GM10847 (cell line): Measurements from ENCODE around the gene CCDC3.

Source experiments
- POLR2A ChIP-seq: IDR thresholded peaks from 2 replicates; pipeline ENCODE4 v1.6.1; 2011; ENCODE audit not compliant: insufficient read length; ENCODE audit errors: extremely low read depth

The CCDC3 gene

DNA sequence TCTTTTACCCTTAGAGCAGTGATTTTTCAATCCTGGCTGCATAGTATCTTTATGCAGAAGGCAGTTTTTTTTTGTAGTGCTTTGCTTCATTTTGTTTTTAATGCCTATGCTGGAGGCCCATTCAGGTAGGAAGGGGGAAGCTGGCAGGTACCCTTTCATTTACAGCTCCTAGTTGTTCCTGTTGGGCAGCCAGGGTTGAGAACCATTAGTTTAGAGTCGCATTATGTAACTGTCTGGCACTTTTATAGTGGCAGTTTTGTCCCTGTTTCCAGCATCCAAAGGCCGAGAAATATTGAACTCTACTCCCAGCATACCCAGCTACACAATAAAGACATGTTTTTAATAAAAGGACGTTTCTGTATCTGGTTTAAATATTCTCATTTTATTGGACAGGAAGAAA lies 110.6 kb downstream of the CCDC3 start:
- no peak for TF ChIP-seq POLR2A

DNA sequence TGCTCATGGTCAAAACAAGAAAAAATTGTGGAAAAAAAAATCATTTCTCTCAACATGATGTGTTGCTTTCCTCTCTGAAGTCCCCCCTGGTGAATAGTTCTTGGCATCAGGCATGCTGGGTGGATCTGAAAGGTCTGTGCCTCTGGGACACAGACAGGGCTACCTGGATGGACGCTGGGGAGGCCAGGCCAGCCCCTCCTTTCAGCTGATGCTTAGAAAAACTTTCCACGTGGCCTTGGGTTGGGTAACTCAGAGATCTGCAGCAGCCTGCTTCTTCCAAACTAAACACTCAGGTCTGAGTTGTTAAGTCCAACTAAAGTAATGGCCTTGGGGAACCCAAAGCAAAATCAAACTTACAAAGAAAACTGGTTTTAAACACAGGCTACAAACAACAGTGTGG lies 113.0 kb downstream of the CCDC3 start:
- TF ChIP-seq POLR2A = no peak

DNA sequence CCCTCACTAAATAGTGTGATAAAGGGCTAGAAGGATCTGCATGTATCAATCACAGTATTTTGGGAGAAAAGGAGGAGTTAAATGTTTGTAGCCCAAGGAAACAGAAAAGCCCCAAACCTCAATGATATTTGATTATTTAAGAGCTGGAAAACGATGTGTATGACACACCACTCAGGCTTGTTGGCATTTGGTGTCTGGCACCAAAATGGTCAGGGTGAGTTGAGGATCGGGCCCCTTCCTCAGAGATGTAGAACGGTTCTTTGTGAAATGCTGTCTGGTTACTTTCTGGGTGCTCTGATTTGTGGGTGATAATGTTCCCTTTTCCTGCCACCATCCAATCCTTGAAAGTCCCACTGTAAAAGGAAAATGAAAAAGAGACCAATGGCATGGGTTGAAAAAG lies 113.7 kb downstream of the CCDC3 start:
- no peak for TF ChIP-seq POLR2A

DNA sequence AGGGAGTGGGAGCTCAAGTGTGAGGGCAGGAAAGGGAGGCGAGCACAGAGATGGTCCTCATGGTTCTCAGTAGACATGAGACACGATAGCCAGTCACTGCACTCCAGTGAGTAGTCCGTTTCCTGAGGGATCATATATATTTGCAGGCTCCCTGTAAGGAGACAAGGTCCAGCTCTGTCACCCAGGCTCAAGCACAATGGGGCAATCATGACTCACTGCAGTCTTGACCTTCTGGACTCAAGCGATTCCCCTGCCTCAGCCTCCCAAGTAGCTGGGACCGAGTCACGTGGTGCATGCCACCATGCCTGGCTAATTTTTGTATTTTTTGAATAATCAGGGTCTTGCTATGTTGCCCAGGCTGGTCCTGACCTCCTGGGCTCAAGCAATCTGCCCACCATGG lies 116.7 kb downstream of the CCDC3 start:
- TF ChIP-seq POLR2A = no peak

DNA sequence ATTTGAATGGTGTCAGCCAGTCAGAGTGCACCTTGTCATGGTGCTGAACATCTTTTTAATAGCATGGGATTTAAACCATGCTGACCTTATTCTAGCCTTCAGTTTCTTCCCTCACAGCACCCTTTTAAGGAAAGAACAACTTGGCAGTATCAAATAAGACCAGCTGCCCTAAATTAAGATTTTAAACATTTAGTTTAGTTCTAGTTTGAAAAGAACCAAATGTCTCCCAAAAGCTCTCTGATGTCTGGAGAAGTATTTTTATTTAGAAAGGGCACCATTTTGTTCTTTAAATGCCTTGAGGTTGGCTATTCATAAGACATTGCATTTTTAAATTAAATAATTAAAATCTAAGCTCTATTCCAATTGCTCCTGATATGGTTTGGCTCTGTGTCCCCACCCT lies 121.1 kb downstream of the CCDC3 start:
- no peak for TF ChIP-seq POLR2A

DNA sequence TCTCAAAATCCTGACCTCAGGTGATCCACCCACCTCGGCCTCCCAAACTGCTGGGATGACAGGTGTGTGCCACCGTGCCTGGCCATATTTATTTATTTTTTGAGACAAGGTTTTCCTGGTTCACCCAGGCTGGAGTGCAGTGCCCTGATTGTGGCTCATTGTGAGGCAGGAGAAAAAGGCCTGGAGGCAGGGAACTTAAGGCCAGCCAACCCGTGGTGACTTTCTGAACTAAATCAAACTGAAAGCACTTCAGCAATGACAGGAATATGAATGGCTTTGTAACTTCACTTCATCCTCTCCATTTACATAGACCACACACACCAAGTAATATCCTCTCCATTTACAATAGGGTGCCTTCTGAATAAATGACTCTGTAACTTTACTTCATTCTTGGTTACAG lies 124.4 kb downstream of the CCDC3 start:
- no peak for TF ChIP-seq POLR2A

DNA sequence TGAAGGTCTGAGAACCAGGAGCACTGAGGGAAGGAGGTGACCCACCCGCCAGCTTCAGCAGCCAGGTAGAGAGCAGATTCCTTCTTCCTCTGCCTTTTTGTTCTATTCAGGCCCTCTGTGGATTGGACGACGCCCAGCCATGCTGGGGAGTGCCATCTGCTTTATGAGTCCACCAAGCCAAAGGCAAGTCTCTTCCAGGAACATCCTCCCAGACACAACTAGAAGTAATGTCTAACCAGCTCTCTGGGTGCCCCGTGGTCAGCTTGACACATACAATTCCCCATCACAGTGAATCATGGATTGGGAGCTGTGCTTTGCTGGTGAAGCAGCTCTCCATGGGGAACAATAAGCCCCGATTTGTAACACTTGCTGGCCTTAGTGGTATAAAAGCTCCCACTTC lies 125.2 kb downstream of the CCDC3 start:
- TF ChIP-seq POLR2A = no peak

DNA sequence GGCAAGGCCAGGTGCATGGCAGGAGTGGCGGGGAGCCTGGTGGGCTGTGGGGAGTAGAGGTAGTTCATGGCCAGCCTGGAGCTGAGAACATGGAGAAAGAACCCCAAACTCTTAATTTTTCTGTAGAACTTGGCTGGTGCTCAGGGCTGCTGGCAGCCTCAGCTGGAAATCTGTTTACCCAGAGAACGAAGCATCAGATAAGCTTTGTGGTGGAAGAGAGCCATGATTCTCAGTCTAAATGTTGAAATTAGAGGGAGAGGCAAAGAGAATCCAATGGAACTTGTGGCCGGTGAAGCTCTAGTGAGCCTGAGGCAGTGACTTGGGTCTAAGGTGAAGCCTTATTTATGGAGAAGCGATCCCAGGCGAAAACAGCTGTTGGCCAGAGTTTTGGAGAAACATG lies 126.4 kb downstream of the CCDC3 start:
- no peak for TF ChIP-seq POLR2A

DNA sequence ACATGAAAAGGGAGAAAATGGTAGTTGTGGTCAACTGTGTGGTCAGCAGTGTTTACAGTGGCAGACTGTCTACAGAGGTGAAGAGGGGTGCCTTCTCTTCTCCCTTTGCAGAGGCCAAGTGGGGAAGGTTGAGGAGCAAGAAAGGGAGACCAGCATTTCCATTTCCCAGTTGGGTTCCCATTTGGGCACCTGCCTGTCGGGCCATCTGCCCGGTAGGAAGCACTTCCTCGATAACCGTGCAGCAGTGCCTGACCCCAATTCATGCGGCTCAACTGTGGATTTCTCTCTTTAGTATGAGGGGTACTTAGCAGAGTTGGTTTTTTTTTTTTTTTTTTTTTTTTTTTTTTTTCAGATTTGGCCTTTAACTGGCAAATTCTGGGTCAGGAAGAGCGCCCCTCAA lies 127.0 kb downstream of the CCDC3 start:
- no peak for TF ChIP-seq POLR2A

DNA sequence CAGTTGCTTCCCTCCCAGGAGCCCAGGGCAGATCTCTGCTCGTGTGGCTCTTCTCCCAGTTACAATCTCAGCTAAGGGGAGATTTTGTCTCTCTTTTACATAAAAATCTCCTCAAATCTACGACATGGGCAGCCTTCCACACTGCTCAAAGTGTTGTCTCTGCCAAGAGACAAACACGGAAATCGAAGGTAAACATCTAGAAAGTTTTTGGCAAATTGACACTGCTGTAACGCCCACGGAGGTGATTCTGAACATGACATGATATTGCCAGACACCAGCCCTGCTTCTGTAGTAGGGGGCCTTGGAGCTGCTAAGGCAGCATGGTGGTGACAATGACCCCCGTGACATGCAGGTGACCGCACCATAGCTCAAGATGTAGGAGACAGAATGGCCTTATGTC lies 128.3 kb downstream of the CCDC3 start:
- no peak for TF ChIP-seq POLR2A

DNA sequence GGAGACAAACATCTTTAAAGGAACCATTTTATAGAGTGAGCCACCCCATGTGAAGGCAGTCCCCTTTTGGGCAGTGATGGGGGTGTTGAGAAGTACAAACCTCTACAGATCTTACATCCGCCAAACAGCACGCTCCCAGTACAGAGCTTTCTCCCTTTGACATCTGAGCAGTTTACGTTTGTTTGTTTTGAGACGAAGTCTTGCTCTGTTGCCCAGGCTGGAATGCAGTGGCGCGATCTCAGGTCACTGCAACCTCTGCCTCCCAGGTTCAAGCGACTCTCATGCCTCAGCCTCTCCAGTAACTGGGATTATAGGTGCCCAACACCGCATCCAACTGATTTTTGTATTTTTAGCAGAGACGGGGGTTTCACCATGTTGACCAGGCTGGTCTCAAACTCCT lies 128.9 kb downstream of the CCDC3 start:
- no peak for TF ChIP-seq POLR2A

DNA sequence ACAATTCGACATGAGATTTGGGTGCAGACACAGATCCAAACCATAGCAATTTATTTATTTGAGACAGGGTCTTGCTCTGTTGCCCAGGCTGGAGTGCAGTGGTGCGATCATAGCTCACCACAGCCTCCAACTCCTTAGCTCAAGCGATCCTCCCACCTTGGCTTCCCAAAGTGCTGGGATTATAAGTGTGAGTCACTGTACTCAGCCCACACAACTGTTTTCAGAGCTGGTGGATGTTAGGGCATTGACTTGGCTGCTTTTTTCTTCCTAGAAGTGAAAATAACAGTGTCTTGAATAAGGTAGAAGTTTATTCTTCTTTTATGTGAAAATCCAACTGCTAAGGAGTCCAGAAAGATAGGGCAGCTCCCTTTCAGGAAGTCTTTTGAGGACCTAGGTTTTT lies 132.1 kb downstream of the CCDC3 start:
- TF ChIP-seq POLR2A = no peak

DNA sequence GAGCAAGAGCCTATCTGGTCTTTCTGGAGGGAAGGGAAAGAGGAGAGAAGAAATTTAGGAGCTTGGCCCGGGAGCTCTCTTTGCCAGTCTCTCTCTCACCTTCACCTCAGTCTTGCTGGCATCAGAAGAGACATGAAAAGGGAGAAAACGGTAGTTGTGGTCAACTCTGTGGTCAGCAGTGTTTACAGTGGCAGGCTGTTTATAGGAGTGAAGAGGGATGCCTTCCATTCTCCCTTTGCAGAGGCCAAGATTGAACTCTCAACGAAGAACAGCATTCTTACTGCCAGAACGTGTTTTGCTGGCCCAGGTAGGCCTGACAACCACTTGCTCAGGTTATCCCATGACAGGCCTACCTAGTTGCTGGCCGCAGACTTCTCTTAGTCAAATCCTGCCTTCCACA lies 133.3 kb downstream of the CCDC3 start:
- no peak for TF ChIP-seq POLR2A

DNA sequence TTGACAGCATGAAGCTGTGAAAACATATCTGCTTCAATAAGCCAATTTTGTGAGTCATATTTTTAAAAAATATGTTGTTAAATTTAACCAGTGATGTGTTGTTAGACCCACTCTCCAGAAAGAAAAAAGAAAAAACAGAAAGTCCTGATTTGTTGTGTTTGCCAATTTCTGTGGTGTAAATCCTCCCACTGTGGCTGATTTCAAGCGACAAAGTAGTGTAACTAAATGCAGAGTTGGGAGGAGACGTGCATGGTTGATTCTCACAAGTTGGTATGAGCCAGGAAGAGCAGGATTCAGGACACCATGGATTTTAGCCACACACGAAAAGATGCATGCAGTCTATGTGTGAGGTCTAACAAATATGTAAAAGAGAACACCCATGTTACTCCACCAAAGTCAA lies 139.1 kb downstream of the CCDC3 start:
- no peak for TF ChIP-seq POLR2A

DNA sequence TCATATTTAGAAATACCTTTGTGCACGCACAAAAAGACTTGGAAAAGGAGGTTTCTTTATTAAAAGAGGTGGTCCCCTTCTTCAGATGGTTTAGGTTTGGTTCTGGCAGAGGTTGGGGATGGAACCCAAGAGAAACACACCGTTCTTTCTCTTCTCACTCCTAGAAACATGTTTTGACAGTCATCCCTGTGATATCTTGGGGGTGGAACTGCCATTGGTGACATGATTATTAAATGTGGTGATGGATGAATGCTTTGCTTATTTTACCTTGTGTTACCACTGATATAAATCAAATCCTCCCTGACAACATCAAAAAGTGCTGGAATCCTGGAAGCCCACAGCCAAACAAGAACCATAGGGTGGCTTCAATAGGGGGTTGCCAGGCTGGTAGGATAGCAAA lies 146.5 kb downstream of the CCDC3 start:
- TF ChIP-seq POLR2A = no peak

DNA sequence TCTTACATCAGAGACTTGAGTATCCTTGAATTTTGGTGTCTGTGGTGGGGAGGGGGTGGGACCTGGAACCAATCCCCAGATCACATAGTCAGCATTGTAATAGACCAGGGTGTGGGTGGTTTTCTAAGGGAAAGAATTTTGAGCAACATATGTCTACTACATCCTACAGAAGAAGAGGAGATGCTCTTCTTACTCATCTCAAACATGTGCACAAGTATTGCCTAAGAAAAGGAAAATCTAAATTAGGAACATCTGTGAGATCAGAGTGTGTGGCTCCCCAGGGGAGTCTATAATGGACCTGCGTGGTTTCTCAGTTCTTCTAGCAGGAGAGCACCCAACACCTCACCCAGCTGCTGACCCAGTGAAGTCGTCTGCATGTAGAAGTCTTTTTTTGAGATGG lies 148.8 kb downstream of the CCDC3 start:
- no peak for TF ChIP-seq POLR2A

DNA sequence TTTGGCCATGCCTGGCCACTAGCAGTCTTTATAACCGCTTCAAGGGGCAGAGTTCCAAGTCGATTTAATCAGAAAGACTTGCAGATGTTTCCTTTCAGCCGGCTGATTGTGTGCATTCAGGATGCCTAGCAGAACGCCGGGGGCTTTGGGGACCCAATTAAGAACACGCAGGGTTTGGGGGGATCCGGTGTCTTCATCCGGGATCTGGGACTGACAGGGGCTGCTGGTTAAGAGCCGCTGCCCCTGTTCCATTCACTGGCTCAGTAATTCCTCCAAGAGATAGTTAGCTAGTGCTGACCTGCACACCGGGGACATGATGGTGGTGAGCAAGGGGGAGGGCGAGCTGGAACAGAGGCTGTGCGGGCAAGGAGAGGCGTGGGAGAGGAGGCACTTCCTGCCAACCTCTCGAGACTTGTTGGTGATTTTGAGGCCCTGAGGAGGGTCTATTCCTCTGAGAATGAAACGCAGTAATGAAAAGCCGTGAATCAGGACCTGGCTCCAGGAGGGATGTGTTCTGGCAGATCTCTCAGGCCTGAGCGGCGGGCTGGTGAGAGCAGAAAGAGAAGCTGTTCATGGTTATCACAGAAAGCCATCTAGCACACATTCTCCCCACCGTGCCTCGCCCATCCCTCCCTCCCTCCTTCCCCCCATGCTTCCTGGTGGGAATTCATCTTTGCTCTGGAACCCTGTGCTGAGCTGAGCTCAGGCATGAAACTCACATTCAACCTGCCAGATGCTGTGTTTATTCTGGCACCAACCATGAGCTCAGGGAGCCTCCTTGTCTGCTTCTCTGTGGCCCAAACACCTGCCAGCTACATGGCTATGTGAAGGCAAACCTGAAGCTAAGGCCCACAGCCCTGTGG lies 152.0 kb downstream of the CCDC3 start:
- no peak for TF ChIP-seq POLR2A

DNA sequence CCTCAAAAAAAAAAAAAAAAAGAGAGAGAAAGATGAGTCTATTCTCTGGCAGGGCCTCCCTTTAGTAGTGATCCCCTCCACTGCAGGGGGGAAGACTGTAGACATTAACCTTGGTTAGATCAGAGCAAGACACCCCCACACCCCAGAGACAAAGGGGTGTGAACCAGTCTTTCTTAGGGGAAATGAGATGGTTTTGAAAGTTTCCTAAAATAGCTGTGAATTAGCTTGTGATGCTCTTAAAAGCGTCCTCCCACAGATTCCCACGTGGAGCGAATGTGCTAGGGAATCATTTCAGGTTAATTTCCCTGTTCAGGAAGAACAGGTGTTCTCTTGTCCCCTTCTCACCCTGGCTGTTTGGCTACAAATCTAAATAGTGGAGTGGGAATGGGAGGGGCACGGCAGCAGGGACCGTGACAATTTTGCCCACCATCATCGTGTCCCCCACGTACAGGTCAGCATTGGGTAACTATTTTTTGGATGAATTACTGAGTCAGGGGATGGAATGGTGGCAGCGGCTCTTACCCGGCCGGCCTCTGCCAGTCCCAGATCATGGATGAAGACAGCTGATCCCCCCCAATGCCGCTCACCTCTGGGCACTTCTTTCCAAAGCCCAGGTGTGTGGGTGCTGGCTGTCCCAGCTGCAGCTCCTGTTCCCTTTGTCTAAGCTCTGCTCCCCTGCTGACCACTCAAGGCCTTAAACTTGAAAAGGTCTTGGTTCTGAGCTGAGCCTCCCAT lies 152.9 kb downstream of the CCDC3 start:
- TF ChIP-seq POLR2A = no peak
